Choroid plexus epithelial cell (primary cell): ENCODE measurements around the gene CDC16.
"Not testable (repeated sequence)": the region's sequence is repeated elsewhere in the genome, so short reads cannot be mapped to it uniquely, and the experiment has no call there.

ENCODE experiments used
- DNase-seq: peaks from one replicate; pipeline ENCODE4 v3.0.0-alpha.2; 2010; ENCODE audit warnings: low read depth
- H3K4me3 ChIP-seq: 2 replicates; pipeline ENCODE4 v1.5.1; 2011; ENCODE audit warnings: low read depth, mild to moderate bottlenecking, control low read depth, low read length, moderate library complexity
- CTCF ChIP-seq: conservative IDR thresholded peaks from 2 replicates; pipeline ENCODE4 v1.5.1; 2011; ENCODE audit warnings: low read depth, mild to moderate bottlenecking, control low read depth, inconsistent platforms, low read length, moderate library complexity

Gene CDC16, protein sequence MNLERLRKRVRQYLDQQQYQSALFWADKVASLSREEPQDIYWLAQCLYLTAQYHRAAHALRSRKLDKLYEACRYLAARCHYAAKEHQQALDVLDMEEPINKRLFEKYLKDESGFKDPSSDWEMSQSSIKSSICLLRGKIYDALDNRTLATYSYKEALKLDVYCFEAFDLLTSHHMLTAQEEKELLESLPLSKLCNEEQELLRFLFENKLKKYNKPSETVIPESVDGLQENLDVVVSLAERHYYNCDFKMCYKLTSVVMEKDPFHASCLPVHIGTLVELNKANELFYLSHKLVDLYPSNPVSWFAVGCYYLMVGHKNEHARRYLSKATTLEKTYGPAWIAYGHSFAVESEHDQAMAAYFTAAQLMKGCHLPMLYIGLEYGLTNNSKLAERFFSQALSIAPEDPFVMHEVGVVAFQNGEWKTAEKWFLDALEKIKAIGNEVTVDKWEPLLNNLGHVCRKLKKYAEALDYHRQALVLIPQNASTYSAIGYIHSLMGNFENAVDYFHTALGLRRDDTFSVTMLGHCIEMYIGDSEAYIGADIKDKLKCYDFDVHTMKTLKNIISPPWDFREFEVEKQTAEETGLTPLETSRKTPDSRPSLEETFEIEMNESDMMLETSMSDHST

GRCh38 chr13:114234645-114235421 is at the start of gene CDC16:
TSS of gene CDC16 (plus strand) at chr13:114234897. CDS start at chr13:114235085, 188 bp downstream.
- DNase-seq: peak; percentile 91
- H3K4me3 ChIP-seq: peak within 1 kb of the TSS; percentile 91
- no peak for TF ChIP-seq CTCF

- H3K4me3 ChIP-seq: no peak overlapping the region
- TF ChIP-seq CTCF: no peak
- no peak for DNase-seq
Observed at GRCh38 chr13:114185182-114185971, 49.3 kb upstream of the CDC16 start.

- no peak overlapping the region for H3K4me3 ChIP-seq
- DNase-seq: no peak
- TF ChIP-seq CTCF: no peak
Observed at GRCh38 chr13:114194853-114195252, 39.8 kb upstream of the CDC16 start.

GRCh38 chr13:114196629-114197028 is 38.1 kb upstream of the CDC16 start:
- no peak for TF ChIP-seq CTCF
- H3K4me3 ChIP-seq: no peak overlapping the region
- DNase-seq: no peak

DNA sequence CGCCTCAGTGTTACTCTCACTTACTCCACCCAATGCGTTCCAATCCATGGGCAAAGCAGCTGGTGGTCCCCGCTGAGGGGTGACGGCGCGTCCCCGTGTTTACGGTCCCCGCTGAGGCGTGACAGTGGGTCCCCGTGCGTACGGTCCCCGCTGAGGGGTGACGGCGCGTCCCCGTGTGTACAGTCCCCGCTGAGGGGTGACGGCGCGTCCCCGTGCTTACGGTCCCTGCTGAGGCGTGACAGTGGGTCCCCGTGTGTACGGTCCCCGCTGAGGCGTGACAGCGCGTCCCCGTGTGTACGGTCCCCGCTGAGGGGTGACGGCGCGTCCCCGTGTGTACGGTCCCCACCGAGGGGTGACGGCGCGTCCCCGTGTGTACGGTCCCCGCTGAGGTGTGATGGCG is 36.1 kb upstream of the CDC16 start:
- H3K4me3 ChIP-seq: no peak overlapping the region
- DNase-seq: no peak
- TF ChIP-seq CTCF: no peak

DNA sequence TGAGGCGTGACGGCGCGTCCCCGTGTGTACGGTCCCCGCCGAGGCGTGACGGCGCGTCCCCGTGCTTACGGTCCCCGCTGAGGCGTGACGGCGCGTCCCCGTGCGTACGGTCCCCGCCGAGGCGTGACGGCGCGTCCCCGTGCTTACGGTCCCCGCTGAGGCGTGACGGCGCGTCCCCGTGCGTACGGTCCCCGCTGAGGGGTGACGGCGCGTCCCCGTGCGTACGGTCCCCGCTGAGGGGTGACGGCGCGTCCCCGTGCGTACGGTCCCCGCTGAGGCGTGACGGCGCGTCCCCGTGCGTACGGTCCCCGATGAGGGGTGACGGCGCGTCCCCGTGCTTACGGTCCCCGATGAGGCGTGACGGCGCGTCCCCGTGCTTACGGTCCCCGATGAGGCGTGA is 35.2 kb upstream of the CDC16 start:
- DNase-seq, H3K4me3 ChIP-seq: not testable (repeated sequence)

DNA sequence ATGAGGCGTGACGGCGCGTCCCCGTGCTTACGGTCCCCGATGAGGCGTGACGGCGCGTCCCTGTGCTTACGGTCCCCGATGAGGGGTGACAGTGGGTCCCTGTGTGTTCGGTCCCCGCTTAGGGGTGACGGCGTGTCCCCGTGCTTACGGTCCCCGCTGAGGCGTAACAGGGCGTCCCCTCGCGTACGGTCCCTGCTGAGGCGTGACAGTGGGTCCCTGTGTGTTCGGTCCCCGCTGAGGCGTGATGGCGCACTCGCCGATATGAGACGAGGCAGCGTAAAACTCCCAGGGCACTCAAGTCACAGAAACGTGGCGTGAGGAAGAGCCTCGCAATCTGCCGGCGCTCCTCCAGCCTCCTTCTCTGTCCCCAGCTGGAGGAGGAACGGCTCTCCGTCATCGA is 34.7 kb upstream of the CDC16 start:
- no peak for DNase-seq
- H3K4me3 ChIP-seq: peak overlapping the region; percentile 14
- no peak for TF ChIP-seq CTCF
